ENCODE data around the gene GMDS.

The GMDS gene

DNA sequence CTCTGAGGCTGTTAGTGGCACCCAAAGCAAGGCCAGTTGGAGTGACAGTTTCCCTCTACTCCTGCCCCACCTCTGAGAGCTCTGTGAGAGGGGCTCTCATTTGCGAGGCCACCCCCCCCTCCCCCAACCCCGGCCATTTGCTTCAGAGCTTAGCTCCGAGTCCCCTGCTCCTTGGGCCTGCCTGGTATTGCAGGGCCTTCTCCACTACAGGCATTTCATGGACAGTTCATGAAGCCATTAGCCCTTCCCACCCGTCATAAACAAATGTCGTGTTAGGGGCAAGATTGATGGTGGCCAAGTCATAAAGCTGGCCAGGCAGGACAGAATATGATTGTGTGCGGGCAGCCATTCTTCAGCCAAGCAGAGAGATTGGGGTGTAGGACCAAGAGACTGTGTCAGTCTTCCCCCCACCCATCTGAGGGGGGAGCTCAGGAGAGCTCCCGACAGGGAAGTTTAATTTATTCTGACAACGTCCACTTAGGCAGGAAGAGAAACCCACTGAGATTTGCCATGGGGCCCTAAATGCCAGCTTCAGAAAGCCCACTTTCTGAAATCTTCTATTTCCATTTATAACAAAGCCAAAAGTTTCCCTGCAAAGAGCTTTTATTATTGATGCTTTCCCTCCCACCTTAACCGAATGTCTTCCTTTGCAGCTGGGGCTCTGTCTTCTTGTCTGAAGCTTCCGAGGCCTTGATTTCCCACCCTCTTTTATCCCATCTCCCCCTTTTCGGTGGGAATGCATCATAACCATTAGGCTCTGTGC is 628.5 kb downstream of the GMDS start:
- H3K27ac ChIP-seq (ENCODE audit: low read depth, low read length) = no peak overlapping the region
- peaks cover 5% of the 10 kb centered on the region; the same call in 1 of the 2 replicates for H3K4me1 ChIP-seq (ENCODE audit: control insufficient read depth, insufficient read depth, low read length)
- H3K27me3 ChIP-seq (ENCODE audit: control insufficient read depth, insufficient read depth, low read length) = peaks cover 100% of the 10 kb centered on the region
- H3K9me3 ChIP-seq (ENCODE audit: control insufficient read depth, insufficient read depth, low read length) = no peaks in the 10 kb centered on the region
- no peaks in the 10 kb centered on the region for H3K36me3 ChIP-seq (ENCODE audit: control insufficient read depth, insufficient read depth, low read length)
- H3K9ac ChIP-seq (ENCODE audit: low read depth, low read length) = no peak overlapping the region
- no peak overlapping the region for H3K4me3 ChIP-seq (ENCODE audit: low read depth, low read length)

- no peak overlapping the region for H3K4me3 ChIP-seq (ENCODE audit: low read depth, low read length)
- no peaks in the 10 kb centered on the region for H3K36me3 ChIP-seq (ENCODE audit: control insufficient read depth, insufficient read depth, low read length)
- no peak overlapping the region for H3K9ac ChIP-seq (ENCODE audit: low read depth, low read length)
- H3K27ac ChIP-seq (ENCODE audit: low read depth, low read length) = no peak overlapping the region
- peaks cover 3% of the 10 kb centered on the region; the same call in 1 of the 2 replicates for H3K4me1 ChIP-seq (ENCODE audit: control insufficient read depth, insufficient read depth, low read length)
- peaks cover 100% of the 10 kb centered on the region for H3K27me3 ChIP-seq (ENCODE audit: control insufficient read depth, insufficient read depth, low read length)
- H3K9me3 ChIP-seq (ENCODE audit: control insufficient read depth, insufficient read depth, low read length) = no peaks in the 10 kb centered on the region
Measured at GRCh38 chr6:1615853-1616420, 629.5 kb downstream of the GMDS start.

DNA sequence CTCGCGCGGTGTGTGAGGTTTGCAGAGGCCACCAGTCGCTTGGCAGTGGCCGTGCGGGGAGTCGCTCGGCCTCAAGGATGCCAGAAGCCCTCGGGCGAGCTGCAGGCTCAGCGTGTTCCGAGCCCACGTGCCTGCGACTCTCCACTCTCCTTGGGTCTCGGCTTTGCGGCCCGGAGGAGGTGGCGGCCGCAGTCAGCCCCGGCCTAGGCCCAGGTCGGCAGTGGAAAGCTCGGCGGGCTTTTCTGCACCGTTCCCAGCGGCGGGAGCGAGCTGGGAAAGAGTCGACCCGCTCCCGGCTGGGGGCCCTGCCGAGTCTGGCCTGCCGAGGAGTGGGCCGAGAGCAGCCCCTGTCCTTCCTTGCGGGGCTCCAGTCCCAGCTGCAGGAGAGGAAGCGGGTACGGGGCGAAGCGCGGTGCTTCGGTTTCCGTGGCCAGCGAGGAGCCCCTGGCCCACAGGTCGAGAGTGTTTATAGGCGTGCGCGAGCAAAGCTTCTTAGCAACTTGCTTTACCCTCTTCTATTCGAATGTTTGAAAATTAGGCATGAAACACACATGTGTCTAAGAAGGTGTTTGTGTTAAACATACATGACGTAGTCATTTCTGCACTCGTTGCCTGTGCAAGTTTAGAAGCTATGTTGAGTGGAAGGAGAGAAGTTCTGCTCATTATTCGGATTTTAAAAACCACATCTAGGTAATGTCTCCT is 630.1 kb downstream of the GMDS start:
- Histone ChIP-seq H3K36me3 (ENCODE audit: control insufficient read depth, insufficient read depth, low read length) (no peaks in the 10 kb centered on the region), H3K4me1 (ENCODE audit: control insufficient read depth, insufficient read depth, low read length) (peaks cover 3% of the 10 kb centered on the region; the same call in 1 of the 2 replicates), H3K27ac (ENCODE audit: low read depth, low read length) (no peak overlapping the region), H3K9ac (ENCODE audit: low read depth, low read length) (no peak overlapping the region), H3K27me3 (ENCODE audit: control insufficient read depth, insufficient read depth, low read length) (peaks cover 100% of the 10 kb centered on the region), H3K9me3 (ENCODE audit: control insufficient read depth, insufficient read depth, low read length) (no peaks in the 10 kb centered on the region), H3K4me3 (ENCODE audit: low read depth, low read length) (peak overlapping the region; percentile 31)

DNA sequence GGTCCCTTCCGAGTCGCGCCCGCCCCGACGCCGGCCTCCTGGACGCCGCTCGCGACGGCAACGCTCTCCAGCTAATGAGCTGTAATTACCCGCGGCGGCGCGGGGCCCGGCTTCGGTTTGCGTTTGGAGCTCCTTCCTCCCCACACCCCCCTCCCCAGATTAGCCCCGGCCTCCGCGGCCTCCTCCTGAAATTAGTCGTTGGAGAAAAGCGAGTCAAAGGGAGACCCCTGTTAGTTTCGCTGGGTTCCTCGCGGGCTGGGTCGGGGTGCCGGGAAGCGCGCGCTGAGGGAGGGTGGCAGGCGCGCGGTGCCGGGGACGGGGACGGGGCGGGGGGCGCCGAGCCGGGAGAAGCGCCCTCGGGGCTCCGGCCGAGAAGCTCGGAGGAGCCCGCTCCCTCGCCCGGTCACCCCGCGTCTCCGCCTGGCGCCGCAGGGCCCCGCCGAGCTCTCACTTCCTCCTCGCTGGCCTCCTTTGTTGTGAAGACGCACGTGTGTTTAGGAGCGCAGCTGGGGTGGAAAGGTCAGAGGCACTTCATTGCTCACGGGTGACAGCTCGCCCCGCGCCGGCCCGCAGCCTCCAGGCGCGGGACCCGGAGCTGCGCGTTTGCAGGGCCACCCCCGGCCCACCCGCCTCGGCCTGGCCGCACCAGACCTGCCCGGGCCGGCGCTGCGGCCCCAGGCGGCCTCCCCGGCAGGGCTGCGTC is 630.8 kb downstream of the GMDS start:
- no peaks in the 10 kb centered on the region for H3K36me3 ChIP-seq (ENCODE audit: control insufficient read depth, insufficient read depth, low read length)
- H3K9me3 ChIP-seq (ENCODE audit: control insufficient read depth, insufficient read depth, low read length) = no peaks in the 10 kb centered on the region
- H3K27me3 ChIP-seq (ENCODE audit: control insufficient read depth, insufficient read depth, low read length) = peaks cover 99% of the 10 kb centered on the region
- H3K4me3 ChIP-seq (ENCODE audit: low read depth, low read length) = peak overlapping the region; percentile 38; the same call in 1 of the 2 replicates
- no peak overlapping the region for H3K27ac ChIP-seq (ENCODE audit: low read depth, low read length)
- H3K4me1 ChIP-seq (ENCODE audit: control insufficient read depth, insufficient read depth, low read length) = 0 out of 2 replicates have a peak, but pooled peaks cover 3% of the 10 kb centered on the region
- no peak overlapping the region for H3K9ac ChIP-seq (ENCODE audit: low read depth, low read length)

DNA sequence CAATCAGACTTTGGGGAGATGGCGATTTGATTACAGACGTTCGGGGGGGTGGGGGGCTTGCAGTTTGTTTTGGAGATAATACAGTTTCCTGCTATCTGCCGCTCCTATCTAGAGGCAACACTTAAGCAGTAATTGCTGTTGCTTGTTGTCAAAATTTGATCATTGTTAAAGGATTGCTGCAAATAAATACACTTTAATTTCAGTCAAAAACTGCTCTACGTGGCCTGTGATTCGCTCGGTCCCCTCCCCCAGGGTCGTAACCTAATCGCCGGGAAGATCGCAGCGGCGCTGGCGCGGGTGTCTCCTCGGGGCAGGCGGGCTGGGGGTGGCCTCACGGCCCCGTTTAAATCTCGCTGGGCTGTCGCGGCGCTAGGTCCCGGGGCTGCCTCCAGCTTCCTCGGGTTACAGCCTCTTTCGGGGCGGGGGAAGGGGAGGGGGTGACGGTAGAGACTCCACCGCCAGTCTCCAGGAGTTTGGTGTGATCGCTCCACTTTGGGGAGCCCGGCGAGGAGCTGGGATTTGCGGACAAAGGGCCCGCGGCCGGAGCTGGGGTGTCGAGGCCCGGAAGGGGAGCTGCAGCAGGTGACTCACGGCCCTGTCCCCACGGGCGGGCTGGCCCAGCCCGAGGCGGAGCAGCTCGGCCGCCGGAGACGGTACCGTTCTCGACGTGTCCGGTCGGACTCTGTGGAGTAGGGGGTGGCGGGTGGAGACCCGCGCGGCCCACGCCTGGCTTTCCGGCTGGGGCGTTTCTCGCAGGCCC is 631.5 kb downstream of the GMDS start:
- no peak overlapping the region for H3K9ac ChIP-seq (ENCODE audit: low read depth, low read length)
- H3K27ac ChIP-seq (ENCODE audit: low read depth, low read length) = no peak overlapping the region
- H3K4me3 ChIP-seq (ENCODE audit: low read depth, low read length) = peak overlapping the region; percentile 38; the same call in 1 of the 2 replicates
- H3K36me3 ChIP-seq (ENCODE audit: control insufficient read depth, insufficient read depth, low read length) = no peaks in the 10 kb centered on the region
- 0 out of 2 replicates have a peak, but pooled peaks cover 3% of the 10 kb centered on the region for H3K4me1 ChIP-seq (ENCODE audit: control insufficient read depth, insufficient read depth, low read length)
- H3K9me3 ChIP-seq (ENCODE audit: control insufficient read depth, insufficient read depth, low read length) = no peaks in the 10 kb centered on the region
- H3K27me3 ChIP-seq (ENCODE audit: control insufficient read depth, insufficient read depth, low read length) = peaks cover 98% of the 10 kb centered on the region

DNA sequence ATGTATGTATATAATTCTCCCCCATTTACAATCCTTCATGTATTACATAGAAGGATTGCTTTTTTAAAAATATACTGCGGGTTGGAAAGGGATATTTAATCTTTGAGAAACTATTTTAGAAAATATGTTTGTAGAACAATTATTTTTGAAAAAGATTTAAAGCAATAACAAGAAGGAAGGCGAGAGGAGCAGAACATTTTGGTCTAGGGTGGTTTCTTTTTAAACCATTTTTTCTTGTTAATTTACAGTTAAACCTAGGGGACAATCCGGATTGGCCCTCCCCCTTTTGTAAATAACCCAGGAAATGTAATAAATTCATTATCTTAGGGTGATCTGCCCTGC is 632.1 kb downstream of the GMDS start:
- Histone ChIP-seq H3K27me3 (ENCODE audit: control insufficient read depth, insufficient read depth, low read length) (peaks cover 98% of the 10 kb centered on the region), H3K4me1 (ENCODE audit: control insufficient read depth, insufficient read depth, low read length) (0 out of 2 replicates have a peak, but pooled peaks cover 6% of the 10 kb centered on the region), H3K9me3 (ENCODE audit: control insufficient read depth, insufficient read depth, low read length) (no peaks in the 10 kb centered on the region), H3K36me3 (ENCODE audit: control insufficient read depth, insufficient read depth, low read length) (no peaks in the 10 kb centered on the region), H3K9ac (ENCODE audit: low read depth, low read length) (no peak overlapping the region), H3K4me3 (ENCODE audit: low read depth, low read length) (no peak overlapping the region), H3K27ac (ENCODE audit: low read depth, low read length) (no peak overlapping the region)

DNA sequence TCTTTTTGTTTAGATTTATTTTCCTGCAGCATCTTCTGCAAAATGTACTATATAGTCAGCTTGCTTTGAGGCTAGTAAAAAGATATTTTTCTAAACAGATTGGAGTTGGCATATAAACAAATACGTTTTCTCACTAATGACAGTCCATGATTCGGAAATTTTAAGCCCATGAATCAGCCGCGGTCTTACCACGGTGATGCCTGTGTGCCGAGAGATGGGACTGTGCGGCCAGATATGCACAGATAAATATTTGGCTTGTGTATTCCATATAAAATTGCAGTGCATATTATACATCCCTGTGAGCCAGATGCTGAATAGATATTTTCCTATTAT is 632.5 kb downstream of the GMDS start:
- no peaks in the 10 kb centered on the region for H3K36me3 ChIP-seq (ENCODE audit: control insufficient read depth, insufficient read depth, low read length)
- no peak overlapping the region for H3K9ac ChIP-seq (ENCODE audit: low read depth, low read length)
- H3K27ac ChIP-seq (ENCODE audit: low read depth, low read length) = no peak overlapping the region
- H3K4me1 ChIP-seq (ENCODE audit: control insufficient read depth, insufficient read depth, low read length) = peaks cover 9% of the 10 kb centered on the region
- H3K4me3 ChIP-seq (ENCODE audit: low read depth, low read length) = no peak overlapping the region
- H3K9me3 ChIP-seq (ENCODE audit: control insufficient read depth, insufficient read depth, low read length) = no peaks in the 10 kb centered on the region
- peaks cover 98% of the 10 kb centered on the region for H3K27me3 ChIP-seq (ENCODE audit: control insufficient read depth, insufficient read depth, low read length)

DNA sequence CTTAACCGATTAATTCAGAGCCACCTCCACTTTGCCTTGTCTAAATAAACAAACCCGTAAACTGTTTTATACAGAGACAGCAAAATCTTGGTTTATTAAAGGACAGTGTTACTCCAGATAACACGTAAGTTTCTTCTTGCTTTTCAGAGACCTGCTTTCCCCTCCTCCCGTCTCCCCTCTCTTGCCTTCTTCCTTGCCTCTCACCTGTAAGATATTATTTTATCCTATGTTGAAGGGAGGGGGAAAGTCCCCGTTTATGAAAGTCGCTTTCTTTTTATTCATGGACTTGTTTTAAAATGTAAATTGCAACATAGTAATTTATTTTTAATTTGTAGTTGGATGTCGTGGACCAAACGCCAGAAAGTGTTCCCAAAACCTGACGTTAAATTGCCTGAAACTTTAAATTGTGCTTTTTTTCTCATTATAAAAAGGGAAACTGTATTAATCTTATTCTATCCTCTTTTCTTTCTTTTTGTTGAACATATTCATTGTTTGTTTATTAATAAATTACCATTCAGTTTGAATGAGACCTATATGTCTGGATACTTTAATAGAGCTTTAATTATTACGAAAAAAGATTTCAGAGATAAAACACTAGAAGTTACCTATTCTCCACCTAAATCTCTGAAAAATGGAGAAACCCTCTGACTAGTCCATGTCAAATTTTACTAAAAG is 633.0 kb downstream of the GMDS start:
- Histone ChIP-seq H3K27ac (ENCODE audit: low read depth, low read length) (no peak overlapping the region), H3K36me3 (ENCODE audit: control insufficient read depth, insufficient read depth, low read length) (no peaks in the 10 kb centered on the region), H3K4me3 (ENCODE audit: low read depth, low read length) (0 out of 2 replicates have a peak overlapping the region, but pooled peaks have one; percentile 8), H3K9me3 (ENCODE audit: control insufficient read depth, insufficient read depth, low read length) (no peaks in the 10 kb centered on the region), H3K9ac (ENCODE audit: low read depth, low read length) (no peak overlapping the region), H3K4me1 (ENCODE audit: control insufficient read depth, insufficient read depth, low read length) (peaks cover 14% of the 10 kb centered on the region), H3K27me3 (ENCODE audit: control insufficient read depth, insufficient read depth, low read length) (peaks cover 98% of the 10 kb centered on the region)

DNA sequence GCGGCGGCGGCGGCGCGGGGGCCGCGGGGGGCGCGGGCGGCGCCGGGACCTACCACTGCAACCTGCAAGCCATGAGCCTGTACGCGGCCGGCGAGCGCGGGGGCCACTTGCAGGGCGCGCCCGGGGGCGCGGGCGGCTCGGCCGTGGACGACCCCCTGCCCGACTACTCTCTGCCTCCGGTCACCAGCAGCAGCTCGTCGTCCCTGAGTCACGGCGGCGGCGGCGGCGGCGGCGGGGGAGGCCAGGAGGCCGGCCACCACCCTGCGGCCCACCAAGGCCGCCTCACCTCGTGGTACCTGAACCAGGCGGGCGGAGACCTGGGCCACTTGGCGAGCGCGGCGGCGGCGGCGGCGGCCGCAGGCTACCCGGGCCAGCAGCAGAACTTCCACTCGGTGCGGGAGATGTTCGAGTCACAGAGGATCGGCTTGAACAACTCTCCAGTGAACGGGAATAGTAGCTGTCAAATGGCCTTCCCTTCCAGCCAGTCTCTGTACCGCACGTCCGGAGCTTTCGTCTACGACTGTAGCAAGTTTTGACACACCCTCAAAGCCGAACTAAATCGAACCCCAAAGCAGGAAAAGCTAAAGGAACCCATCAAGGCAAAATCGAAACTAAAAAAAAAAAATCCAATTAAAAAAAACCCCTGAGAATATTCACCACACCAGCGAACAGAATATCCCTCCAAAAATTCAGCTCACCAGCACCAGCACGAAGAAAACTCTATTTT is 633.7 kb downstream of the GMDS start:
- no peaks in the 10 kb centered on the region for H3K9me3 ChIP-seq (ENCODE audit: control insufficient read depth, insufficient read depth, low read length)
- no peak overlapping the region for H3K27ac ChIP-seq (ENCODE audit: low read depth, low read length)
- H3K9ac ChIP-seq (ENCODE audit: low read depth, low read length) = no peak overlapping the region
- peaks cover 98% of the 10 kb centered on the region for H3K27me3 ChIP-seq (ENCODE audit: control insufficient read depth, insufficient read depth, low read length)
- H3K36me3 ChIP-seq (ENCODE audit: control insufficient read depth, insufficient read depth, low read length) = no peaks in the 10 kb centered on the region
- H3K4me1 ChIP-seq (ENCODE audit: control insufficient read depth, insufficient read depth, low read length) = peaks cover 21% of the 10 kb centered on the region
- H3K4me3 ChIP-seq (ENCODE audit: low read depth, low read length) = peak overlapping the region; percentile 8; the same call in 1 of the 2 replicates

GRCh38 chr6:1611322-1611571 is 634.2 kb downstream of the GMDS start:
- H3K36me3 ChIP-seq (ENCODE audit: control insufficient read depth, insufficient read depth, low read length) = no peaks in the 10 kb centered on the region

More at GRCh38 chr6:1611322-1611571, 634.2 kb downstream of the GMDS start:
- peaks cover 25% of the 10 kb centered on the region for H3K4me1 ChIP-seq (ENCODE audit: control insufficient read depth, insufficient read depth, low read length)
- H3K4me3 ChIP-seq (ENCODE audit: low read depth, low read length) = no peak overlapping the region
- no peaks in the 10 kb centered on the region for H3K9me3 ChIP-seq (ENCODE audit: control insufficient read depth, insufficient read depth, low read length)
- H3K27me3 ChIP-seq (ENCODE audit: control insufficient read depth, insufficient read depth, low read length) = peaks cover 98% of the 10 kb centered on the region
- H3K9ac ChIP-seq (ENCODE audit: low read depth, low read length) = no peak overlapping the region
- no peak overlapping the region for H3K27ac ChIP-seq (ENCODE audit: low read depth, low read length)

All from HUES48 (cell line).